Measurements from ENCODE around the gene MIOS. TPM values are rescaled to one million over a fixed set of nuclear protein-coding genes. Genes with fewer than 3 reads are reported as not detected.
"Not testable (repeated sequence)": the region's sequence is repeated elsewhere in the genome, so short reads cannot be mapped to it uniquely, and the experiment has no call there.

Gene MIOS
- total RNA-seq, 1 experiment from 2014 or later, result 87.1 TPM

DNA sequence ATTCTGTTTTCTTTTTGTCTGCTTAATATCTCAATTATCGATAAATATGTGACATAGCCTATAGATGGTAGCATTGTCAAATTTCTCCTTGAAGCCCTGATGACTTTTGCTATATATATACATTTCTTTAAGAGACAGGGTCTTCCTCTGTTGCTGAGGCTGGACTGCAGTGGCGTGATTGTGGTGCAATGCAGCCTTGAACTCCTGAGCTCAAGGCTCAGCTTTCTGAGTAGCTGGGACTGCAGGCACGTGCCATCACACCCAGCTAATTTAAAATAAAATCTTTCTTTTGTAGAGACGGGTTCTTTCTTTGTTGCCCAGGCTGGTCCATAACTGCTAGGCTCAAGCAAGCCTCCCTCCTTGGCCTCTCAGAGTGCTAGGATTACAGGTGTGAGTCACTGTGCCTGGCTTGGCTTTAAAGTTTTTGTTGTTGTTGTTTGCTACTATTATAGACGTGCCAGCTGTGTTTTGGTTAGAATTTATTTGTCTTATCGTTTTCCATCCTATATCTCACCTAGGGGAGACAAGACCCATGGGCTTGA is 80.9 kb downstream of the MIOS start:
- DNase-seq (ENCODE audit: low spot score), result no peak

DNA sequence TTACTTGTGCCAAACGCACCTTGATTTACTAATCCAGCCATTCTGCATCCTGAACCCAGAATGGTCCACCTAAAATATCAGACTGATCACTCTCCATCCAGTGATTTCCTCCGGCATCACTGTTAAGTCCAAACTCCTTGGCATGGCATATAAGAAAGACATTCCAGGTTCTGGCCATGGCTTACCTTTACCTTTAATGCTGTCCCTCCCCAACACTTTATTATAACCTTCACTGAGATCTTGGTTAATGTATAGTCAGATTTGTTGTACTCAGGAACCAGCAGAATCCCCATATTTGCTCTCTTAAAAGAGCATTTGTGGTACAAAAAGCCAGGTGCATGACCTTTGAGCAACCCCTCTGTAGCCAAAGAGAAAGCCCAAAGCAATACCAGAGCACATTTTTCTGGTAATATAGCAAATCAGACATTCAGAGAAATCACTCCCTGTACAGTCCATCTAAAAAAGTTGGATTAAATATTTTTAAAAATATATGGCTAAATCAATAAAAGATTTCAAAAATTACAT is 84.1 kb downstream of the MIOS start:
- no peak for DNase-seq (ENCODE audit: low spot score)

DNA sequence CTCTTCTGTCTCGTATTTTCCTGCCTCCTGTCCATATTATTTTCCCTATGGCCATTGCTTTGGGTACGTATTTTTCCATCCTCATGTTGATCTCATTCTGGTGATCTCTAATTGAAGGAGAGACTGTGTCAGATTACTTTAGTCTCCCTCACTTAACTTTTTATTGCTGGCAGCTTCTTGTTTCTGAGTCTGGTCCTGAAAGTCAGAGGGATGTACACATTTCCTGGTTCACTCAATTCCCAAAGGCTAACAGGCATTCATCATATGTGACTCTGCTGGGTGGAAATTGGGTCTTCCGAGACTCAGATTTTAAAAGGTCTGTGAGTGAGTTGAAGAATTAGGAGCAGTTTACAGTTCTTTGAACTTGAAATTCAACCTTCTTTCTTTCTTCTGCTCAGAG is 84.8 kb downstream of the MIOS start:
- no peak for DNase-seq (ENCODE audit: low spot score)

DNA sequence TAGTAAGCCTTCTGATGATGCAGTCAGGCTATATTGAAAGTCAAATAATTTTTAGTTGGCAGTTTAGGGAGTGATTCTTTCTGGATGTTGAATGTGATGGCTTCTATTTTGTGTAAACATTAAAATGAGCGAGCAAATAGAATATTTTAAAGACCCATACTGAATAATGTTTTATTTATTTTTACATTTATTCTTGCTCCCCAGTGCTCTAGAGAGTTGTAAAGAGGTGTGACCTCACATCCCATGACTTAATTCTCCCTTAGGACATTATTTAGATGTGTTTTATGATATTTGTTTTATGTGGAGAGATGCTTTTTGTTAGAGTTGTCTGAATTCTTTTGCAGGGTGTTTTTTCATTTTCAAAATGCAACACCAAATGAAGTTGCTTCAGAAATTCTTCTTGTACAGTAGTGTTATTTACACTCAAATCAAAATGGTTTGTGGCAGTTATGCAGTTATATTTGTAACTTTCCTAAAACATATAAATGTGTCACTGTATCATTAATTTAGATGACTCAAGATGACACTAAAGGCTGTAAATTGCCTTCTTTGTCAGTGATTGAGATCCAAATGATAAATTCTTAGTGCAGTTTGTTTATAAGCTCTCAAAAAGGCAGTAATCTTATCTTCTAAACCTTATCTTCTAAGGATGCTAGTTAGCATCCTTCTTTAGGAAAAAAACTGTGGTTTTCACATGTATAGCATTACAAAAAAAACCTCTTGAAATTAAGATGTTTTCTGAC is 86.3 kb downstream of the MIOS start:
- DNase-seq (ENCODE audit: low spot score), result peak; percentile 54

GRCh38 chr7:7653593-7654187 is 87.0 kb downstream of the MIOS start:
- DNase-seq (ENCODE audit: low spot score), result peak; percentile 54

DNA sequence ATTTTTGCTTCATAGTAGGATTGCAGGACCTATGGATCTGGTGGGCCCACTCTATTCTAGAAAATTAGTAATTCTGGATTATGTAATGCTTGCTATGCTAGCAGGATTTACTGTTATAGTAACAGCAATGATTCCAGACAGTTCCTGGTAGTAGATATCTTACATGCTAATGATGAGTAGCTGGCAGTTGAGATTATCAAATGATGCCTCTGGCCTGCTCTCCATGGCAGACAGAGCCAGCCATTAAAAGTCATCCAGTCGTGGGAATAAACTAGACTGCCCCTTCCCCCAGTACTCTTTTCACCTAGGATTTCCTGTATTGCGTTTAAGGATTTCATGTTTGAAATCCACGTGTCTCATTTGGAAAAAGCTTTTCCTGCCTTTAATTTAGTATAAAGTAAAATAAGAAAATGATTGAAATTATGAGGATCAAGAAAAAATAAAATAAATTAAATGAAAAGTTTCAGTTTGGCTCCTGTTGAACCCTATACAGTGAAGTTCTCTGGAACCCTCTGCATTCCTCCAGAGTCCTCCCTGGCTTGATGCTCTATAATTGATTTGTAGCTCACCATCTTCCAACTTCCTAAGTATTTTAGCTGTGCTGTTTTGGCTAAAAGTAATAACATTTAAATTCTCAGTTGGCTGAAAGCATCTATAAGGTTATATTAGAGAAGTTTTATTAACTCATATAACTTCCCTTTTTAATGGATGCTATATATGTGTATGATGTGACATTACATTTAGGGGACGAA is 88.5 kb downstream of the MIOS start:
- no peak for DNase-seq (ENCODE audit: low spot score)

DNA sequence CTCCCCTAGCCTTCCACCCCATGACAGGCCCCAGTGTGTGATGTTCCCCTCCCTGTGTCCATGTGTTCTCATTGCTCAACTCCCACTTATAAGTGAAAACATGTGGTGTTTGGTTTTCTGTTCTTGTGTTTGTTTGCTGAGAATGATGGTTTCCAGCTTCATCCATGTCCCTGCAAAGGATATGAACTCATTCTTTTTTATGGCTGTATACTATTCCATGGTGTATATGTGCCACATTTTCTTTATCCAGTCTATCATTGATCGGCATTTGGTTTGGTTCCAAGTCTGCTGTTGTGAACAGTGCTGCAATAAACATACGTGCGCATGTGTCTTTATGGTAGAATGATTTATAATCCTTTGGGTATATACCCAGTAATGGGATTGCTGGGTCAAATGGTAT is 89.8 kb downstream of the MIOS start:
- DNase-seq (ENCODE audit: low spot score), result not testable (repeated sequence)

Other genes starting within 250 kb of the MIOS start
- 0.26 TPM in 1 of 2 replicates, not detected in the other for gene COL28A1, start 31.0 kb upstream of the MIOS start, total RNA-seq (2014; rRNA removed; shearing (Covaris generic))
- gene UMAD1, start 73.9 kb downstream of the MIOS start, total RNA-seq (2014; rRNA removed; shearing (Covaris generic)), result 20.8 and 23.4 TPM in 2 replicates
- 89.1 and 98.9 TPM in 2 replicates for gene RPA3, start 151.7 kb downstream of the MIOS start, total RNA-seq (2014; rRNA removed; shearing (Covaris generic))

Data from A172 (cell line).